Measurements from ENCODE around the gene C10orf67.
"Not testable (repeated sequence)": the region's sequence is repeated elsewhere in the genome, so short reads cannot be mapped to it uniquely, and the experiment has no call there.

C10orf67 gene

DNA sequence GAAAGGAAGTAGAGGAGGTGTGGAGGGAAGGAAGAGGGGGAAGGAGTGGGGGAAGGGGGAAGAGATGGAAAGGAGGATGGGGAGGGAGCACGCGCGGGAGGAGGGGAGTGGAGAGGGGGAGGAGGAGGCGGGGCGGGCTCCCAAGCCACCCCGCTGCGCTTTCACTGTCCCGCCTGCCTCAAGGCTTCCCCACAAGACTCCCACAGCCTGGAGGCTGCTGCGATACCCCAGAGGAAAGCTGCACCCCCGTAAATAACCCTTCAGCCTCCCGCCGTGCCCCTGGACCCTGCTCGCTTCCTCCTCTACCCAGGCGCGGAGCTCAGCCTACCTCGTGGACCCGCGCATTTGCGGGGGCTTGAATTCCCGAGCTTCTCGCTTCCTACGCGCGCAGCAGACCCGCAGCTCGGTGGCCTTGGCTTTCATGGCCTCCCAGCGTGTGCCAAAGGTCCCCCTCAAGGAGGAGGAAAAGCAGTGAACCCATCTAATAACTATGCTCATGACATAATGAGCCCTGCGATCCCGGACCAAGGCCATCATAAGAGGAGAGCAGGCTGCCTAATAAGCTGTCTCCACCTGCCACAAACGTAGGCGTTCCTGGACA lies at the start of gene C10orf67:
Gene C10orf67 (minus strand): TSS at position 557 of the 601 bp plus-strand sequence. CDS start 23 bp downstream, at position 534.
- DNase-seq, result peak; percentile 66

DNA sequence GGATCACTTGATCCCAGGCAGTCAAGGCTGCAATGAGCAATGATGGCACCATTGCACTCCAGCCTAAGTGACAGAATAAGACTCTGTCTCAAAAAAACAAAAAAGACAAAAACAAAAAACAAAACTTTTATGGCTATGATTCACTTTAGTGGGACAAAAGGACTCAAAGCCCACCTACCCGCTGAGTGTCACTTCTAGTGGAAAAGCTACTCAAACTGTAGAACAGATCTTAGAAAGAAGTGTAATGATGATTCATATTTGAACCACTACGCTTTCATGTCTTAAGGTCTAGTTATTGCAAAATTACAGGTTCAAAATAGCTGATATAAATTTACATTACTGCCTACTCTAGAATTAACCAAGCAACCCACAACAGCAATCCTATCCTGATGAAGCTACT lies 47.2 kb upstream of the C10orf67 start:
- no peak for DNase-seq

DNA sequence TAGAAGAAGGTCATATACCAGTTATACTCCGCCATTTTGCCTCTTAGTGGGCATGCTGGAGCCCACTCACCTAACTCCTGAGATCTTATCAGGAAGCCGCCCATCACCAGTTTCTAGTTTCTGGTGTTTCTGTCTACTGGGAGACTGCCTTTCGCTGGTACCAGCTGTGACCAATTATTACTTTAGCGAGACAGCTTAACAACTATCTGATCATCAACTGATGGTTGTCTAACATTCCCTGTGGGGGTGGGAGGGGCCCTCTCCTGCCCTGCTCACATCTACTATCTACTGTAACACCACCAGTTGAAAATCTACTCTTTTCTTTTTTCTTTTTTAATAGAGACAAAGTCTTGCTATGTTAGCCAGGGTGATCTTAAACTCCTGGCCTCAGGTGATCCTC lies 46.2 kb upstream of the C10orf67 start:
- DNase-seq, result no peak

DNA sequence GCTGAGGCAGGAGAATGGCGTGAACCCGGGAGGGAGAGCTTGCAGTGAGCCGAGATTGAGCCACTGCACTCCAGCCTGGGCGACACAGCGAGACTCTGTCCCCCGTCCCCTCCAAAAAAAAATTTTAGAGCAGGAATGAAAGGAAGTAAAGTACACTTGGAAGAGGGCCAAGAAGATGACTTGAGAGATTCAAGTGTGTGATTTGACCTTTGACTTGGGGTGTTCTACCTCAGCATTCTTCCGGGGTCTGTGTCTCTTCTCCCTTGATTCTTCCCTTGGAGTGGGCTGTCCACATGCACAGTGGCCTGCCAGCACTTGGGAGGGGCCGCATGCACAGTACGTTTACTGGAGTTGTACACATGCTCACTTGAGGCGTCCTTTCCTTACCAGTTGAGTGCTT lies 45.8 kb upstream of the C10orf67 start:
- DNase-seq, result not testable (repeated sequence)

DNA sequence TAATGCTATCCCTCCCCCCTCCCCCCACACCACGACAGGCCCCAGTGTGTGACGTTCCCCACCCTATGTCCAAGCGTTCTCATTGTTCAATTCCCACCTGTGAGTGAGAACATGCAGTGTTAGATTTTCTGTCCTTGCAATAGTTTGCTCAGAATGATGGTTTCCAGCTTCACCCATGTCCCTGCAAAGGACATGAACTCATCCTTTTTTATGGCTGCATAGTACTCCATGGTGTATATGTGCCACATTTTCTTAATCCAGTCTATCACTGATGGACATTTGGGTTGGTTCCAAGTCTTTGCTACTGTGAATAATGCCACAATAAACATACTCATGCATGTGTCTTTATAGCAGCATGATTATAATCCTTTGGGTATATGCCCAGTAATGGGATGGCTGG lies 42.9 kb upstream of the C10orf67 start:
- not testable (repeated sequence) for DNase-seq

DNA sequence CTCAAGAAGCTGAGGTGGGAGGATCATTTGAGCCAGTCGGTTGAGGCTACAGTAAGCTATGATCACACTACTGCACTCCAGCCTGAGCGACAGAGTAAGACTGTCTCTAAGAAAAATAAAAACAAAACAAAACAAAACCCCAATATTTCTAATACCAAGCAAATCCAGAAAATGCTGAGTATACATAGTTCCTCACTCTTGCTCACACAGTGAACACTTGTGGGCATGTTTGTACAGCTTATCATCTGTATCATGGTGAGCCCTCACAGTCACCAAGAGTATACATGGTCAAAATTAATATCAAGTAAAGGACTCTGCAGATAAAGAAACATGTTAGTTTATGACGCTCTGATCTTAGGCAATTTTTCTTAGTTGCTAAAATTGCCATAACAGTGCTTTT lies 41.5 kb upstream of the C10orf67 start:
- DNase-seq, result no peak

DNA sequence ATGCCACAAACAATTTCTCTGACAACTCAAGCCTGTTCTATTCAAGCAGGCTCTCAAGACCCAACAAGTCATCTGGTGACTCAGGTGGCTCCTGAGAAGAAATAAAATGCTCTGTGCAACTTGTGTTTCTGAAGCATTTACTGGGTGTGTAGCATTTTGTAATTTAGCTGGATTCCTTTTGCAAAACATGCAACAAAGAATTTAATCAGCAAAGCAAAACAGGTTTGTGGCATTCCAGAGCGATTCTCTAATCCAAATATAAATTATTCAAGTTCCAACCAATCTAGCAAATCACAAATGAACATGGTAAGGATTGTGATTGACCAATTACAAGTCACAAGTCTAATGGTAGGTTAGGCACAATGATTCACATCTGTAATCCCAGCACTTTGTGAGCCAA lies 39.8 kb upstream of the C10orf67 start:
- no peak for DNase-seq

DNA sequence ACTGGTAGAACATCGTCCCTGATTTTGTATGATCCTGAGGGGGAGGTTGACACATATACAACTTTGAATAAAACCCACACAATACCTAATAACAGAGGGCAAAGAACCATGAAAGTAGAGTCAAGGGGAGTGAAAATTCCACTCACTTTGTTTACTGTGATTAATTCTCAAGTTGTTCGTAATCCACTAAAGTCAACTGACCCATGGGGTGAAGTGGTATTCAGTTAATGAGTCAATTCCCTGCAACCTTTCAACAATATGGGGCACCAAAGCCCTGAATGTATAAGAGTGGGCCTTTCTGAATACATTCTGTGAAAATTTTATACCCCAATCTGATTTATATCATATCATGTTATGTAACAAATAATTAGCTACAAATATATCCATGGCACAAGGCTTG lies 39.0 kb upstream of the C10orf67 start:
- no peak for DNase-seq

DNA sequence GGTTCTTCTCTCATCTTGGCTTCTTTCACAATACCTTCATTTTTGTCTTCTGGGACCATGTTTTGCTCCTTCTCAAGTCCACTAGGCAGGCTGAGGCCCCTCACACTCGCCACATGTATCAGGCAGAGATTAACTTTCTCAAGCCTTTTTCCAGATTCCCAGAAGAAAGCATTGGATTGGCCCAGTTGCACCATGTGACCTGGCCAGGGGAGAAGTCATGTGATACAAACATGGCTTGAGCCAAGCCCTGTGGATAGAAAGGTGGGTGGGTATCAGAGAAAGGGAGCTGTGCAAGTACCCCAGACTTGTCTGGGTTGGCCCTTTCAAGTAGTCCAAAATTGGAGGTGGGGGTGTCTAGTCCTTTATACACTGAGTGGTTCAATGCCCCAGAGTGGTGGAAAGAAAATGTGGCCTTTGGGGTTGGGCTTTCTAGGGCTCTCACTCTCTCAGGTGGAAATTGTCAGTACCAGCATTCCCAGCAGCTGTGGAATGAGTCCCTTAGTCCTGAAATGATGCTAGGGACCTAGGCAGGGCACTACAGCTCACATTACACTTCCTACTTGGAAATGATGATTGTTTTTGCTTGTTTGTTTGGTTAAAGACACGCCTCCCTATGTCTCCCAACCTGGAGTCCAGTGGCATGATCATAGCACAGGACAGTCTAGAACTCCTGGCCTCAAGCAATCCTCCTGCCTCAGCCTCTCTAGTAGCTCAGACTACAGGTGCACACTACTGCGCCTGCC lies 36.9 kb upstream of the C10orf67 start:
- no peak for DNase-seq

DNA sequence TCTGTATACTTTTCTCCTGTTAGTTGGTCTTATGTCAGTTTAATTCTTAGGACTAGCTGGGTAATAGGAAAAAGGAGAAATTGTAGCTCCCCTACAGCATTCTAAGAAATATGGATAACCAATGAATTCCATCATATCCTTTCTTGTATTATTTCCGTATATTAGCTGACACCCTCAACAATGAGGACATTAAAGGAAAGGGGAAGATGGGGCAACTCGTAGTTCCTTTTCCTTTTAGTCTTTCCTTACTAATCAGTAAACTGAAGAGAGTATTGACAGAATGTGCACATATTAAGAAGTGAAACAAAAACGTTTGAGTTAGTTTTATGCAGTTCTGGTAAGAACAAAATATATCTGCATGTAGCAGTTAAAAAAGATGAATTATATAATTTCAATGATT lies 35.1 kb upstream of the C10orf67 start:
- no peak for DNase-seq

DNA sequence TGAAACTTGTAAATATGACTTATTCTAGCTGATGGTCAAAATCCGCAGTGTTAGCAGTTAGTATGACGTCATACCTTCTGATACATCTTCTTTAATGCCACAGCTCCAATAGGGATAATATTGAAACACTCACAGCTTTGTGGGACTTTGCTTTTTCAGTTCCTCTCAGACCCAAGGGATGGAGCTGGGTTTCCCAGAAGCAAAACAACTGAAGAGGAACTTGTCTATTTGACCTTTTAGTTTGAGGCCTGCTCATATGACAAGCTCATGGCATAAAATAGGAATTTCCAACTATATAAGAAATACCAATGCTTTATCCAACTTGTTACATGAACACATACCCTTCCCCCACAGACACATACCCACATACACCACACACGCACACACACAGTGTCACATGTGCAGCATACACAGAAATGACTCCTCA lies 31.6 kb upstream of the C10orf67 start:
- DNase-seq, result no peak

DNA sequence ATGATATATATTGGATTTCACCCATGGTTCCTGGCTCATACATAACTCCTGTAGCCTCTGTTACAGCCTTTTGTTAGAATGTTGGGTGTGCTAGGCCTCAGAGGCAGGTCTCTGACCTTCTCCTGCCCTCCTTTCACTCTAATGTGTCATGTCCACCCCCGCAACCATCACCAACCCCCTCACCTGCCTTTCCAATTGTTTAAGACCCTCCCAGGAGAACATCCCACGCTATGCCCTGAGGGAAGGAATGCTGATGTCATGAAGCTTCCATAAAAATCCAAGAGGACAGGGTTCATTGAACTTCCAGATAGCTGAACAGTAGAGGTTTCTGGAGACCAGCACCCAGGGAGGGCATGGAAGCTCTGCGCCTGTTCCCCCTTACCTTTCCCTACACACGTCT lies 30.8 kb upstream of the C10orf67 start:
- DNase-seq, result no peak

DNA sequence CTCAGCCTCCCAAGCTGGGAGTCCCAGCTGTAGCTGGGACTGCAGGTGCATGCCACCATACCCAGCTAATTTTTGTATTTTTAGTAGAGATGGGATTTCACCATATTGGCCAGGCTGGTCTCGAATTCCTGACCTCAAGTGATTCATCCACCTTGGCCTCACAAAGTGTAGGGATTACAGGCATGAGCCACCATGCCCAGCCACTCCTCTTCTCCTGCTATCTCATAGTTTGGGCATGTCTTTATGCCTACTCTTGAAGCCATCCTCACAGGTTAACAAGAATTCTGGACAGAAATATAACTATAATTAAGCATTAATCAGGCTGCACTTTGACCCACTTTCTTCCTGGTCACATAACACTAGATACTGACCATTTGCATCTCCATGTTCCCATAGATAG lies 28.6 kb upstream of the C10orf67 start:
- no peak for DNase-seq

DNA sequence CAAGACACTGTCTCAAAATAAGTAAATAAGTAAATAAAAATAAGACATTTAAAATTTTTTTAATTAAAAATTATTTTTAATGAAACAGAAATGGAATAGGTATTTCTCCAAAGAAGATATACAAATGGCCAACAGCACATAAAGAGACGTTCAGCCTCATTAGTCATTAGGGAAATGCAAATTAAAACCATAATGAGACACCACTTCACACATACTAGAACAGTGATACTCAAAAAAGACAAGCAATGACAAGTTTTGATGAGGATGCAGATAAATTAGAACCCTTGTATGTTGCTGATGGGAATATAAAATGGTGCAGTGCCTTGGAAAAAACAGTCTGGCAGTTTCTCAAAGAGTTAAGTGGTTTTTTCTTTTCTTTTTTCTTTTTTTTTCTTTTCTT lies 26.5 kb upstream of the C10orf67 start:
- no peak for DNase-seq

DNA sequence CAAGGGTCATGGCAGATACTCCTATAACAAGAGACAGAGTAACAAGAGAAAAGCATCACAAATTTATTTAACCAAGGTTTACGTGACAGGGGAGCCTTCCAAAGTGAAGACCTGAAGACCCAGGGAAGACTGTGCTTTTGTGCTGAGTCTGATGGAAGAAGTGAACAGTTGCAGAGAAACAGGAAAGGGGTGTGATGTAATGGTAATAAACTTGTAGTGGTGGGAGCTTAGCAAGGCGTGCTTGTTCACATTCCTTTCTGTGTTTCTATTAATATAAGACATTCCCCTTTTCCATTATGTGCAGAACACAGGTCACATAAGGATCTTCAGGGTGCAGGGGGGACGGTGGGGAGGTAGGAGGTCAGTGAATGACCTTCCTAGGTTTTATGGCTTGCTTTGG lies 25.5 kb upstream of the C10orf67 start:
- DNase-seq, result no peak

DNA sequence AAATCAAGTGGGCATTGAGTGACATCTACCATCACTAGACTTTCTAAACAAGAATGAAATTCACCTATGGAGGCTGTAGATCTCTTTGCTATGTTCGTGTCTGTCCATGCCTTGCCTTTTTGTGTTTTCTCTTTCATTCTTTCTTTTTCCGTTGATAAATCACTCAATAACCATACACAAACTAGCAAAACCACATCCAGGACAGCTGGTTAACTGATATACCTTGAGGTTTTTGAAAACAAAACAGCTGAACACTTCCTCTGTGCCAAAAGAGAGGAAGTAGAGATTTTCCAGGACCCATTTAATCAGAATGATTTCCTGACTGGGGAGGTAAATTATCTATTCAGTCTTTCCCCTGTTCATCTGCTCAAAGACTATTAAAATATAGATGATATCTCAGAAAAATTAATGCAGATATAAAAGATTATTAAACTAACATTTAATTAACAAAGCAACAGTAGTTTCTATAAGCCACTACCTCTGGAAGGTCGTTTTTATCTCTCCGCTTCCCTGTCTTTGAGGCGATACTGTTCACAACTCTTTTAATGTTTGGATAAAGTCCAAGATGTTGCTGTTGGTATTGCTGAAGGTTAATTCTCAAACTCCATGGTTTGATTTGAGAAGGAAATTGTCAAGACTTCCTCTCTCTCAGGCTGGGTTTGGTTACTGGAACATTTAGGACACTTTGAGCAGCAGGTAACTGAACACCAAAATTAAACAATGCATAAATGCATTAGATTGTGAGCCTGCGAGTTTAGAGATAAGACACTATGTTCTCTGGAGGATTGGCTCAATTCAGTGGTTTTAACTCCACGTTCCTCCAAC lies 24.4 kb upstream of the C10orf67 start:
- no peak for DNase-seq

DNA sequence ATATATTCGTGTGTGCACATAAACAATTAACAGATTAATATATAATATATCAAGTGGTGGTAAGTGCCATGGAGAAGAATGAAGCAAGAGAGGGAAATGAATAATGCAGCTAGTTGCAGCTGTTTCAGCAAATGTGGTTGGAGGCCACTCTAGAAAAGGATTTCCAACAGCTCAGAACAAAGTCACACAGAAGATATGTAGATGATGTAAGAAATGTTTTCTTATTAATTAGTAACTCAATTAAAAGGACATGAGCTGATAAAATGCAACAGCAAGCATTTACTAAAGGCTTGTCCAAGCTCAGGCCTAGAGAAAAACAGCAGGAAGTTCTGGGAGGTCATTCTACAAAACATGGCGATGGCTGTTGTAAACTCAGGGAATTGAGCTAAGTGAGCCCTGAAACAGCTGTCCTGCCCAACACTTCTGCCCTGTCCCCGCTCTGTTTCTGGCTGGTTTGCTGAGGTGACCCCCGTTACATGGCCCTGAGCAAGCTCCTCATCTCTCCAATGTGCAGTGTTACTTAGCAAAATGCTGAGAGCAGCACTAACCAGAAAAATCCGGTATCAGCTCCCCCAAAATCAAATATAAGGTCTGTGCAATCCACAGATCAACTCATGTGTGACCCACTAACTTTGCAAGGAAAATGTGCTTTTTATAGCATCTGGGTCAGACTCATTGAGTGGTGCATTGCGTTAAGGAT lies 23.4 kb upstream of the C10orf67 start:
- DNase-seq, result no peak

DNA sequence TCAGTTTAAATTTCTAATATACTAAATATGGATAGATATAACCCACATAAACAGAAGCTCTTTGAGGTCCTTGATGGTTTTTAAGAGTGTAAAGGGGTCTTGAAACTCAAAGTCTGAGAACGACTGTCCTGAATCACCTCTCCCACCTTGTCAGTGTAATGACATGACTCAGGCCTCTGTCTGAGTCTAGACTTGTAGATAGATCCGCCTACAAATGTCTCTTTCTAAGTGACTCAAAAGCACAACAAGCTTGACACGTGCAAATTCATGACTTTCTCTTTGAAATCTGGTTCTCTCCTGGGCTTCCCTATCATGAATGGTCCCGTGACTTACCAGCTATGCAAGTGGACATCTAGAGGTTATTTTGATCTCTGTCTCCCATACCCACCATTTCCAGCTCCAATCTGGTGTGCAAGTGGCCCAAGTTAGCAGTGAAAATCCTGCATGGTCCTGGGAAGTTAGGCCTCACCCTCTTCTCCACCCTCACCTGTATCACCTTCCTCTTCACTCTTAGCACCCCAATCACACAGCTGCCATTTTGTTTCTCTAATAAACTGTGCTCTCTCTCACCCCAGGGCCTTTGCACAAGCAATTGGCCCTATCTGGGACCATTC lies 20.9 kb upstream of the C10orf67 start:
- DNase-seq, result peak; percentile 69

DNA sequence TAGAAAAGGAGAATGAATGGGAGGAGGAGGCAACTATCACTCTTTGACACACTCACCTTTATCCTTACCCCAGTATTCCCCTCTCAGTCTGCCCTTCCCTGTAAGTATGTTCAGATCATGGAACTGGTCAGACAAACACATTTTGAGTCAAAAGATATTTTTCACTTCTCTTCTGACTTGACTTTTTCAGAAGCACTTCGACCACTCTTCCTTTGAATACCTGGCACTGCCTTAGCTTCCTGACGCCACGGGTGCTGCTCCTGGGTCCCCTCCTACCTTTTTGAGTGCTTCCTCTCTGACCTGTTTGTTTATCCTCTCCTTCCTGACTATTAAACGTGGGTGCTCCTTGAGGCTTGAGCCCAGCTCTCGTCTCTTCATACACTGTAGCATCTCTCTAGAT lies 19.8 kb upstream of the C10orf67 start:
- DNase-seq, result no peak

DNA sequence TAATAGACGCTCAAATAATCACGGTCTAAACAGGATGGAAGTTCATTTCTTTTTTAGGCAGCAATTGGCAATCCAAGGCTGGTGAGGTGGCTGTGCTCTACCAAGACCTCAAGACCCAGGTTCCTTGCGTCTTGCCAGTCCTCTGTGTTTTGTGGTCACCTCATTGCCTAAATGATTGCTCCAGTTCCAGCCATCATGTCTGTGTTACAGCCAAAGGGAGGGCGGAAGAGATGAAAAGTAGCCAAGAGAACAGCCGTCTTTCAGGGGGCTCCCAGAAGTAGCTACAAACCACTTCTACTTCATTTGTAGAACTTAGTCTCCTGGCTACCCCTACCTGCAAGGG lies 19.2 kb upstream of the C10orf67 start:
- peak; percentile 64 for DNase-seq

DNA sequence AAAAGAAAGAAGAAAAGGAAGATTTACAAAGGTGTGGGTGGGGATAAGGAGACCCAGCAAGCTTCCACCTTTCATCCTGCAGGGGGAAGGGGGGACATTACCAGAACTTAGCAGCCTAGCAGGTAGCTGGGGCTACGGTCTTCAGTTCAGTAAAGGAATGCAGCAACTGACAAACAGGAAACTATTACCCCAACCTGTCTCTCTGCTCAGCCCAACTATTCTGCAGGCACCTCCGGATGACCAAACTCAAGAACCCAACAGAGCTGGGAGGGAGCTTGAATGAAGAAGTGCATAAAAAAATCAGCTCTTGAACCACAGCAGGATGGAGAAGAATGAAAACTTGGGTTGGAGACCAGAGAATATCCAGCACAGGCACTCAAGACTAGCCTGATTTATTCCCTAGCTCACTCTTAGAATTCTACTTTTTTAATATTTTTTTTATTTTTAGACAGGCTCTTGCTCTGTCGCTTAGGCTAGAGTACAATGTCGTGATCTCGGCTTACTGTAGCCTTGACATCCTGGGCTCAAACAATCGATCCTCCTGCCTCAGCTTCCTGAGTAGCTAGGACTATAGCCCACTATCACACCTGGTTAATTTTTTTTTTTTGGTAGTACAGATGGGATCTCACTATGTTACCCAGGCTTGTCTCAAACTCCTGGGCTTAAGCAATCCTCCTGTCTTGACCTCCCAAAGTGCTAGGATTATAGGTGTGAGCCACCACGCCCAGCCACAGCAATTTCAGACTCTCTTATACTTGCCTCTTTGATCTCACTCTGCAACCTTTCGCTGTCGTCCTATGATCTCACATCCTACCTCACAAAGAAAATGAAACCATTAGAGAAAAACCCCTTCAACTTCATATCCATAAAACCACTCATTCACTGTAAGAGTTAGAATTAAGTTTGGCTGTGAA lies 18.5 kb upstream of the C10orf67 start:
- no peak for DNase-seq

All from activated CD8-positive, alpha-beta memory T cell treated with anti-CD3 and anti-CD28 coated beads for 24 hours (primary cell).